Measurements from ENCODE around the gene SORBS2. TPM values are rescaled to one million over a fixed set of nuclear protein-coding genes. Genes with fewer than 3 reads are reported as not detected.

SORBS2 gene
- total RNA-seq, 1 donor from 2014 or later: 43.2 TPM

DNA sequence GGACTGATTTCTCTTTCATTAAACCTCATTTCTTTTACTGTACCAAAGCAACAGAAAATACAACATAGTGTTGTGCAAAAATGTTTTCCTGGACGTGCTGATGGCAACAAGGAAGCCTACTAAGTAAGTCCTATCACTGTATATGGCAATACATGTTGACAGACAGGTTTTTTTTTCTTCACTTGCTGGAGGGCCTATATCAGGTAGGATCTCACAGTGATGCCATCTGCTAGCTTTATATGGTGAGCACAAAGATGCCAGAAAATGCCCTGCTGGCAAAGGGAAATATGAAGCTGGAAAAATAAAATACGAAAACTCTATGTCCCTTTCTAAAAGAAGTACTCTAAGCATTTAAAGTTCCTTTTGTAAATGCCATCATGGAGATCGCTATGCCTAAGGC lies 157.7 kb downstream of the SORBS2 start:
- Mint-ChIP-seq H3K27me3 (no peaks in the 10 kb centered on the region), H3K27ac (peak overlapping the region; percentile 97), H3K4me3 (peak overlapping the region; percentile 72), H3K4me1 (ENCODE audit: unreplicated experiment) (peaks cover 41% of the 10 kb centered on the region), H3K9me3 (no peaks in the 10 kb centered on the region), H3K36me3 (no peaks in the 10 kb centered on the region)
- DNase-seq (ENCODE audit: extremely low spot score, unreplicated experiment): no peak
- TF ChIP-seq, protein P1, sequence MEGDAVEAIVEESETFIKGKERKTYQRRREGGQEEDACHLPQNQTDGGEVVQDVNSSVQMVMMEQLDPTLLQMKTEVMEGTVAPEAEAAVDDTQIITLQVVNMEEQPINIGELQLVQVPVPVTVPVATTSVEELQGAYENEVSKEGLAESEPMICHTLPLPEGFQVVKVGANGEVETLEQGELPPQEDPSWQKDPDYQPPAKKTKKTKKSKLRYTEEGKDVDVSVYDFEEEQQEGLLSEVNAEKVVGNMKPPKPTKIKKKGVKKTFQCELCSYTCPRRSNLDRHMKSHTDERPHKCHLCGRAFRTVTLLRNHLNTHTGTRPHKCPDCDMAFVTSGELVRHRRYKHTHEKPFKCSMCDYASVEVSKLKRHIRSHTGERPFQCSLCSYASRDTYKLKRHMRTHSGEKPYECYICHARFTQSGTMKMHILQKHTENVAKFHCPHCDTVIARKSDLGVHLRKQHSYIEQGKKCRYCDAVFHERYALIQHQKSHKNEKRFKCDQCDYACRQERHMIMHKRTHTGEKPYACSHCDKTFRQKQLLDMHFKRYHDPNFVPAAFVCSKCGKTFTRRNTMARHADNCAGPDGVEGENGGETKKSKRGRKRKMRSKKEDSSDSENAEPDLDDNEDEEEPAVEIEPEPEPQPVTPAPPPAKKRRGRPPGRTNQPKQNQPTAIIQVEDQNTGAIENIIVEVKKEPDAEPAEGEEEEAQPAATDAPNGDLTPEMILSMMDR (conservative IDR thresholded peaks at IDR 0.05): no peak

DNA sequence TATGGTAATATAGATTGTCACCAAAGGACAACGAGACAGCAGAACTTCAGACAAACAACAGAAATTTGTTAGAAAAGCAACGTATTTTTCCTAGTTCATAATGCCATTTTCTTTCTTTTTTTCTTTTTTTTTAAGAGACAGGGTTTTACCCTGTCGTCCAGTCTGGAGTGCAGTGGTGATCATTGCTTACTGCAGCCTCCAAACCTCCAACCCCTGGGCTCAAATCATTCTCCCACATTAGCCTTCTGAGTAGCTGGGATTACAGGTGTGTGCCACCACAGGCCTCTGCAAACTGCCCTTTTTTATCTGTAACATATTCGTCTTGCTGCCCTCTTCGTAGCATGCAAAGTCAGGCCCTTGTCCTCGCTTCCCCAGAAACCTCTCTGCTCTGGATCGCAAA lies 160.1 kb downstream of the SORBS2 start:
- no peak for DNase-seq (ENCODE audit: extremely low spot score, unreplicated experiment)
- no peaks in the 10 kb centered on the region for H3K9me3 Mint-ChIP-seq
- no peaks in the 10 kb centered on the region for H3K27me3 Mint-ChIP-seq
- peak overlapping the region; percentile 64 for H3K27ac Mint-ChIP-seq
- peaks cover 3% of the 10 kb centered on the region for H3K36me3 Mint-ChIP-seq
- peaks cover 35% of the 10 kb centered on the region for H3K4me1 Mint-ChIP-seq (ENCODE audit: unreplicated experiment)
- no peak overlapping the region for H3K4me3 Mint-ChIP-seq
- TF ChIP-seq, protein P1 (conservative IDR thresholded peaks at IDR 0.05): no peak

DNA sequence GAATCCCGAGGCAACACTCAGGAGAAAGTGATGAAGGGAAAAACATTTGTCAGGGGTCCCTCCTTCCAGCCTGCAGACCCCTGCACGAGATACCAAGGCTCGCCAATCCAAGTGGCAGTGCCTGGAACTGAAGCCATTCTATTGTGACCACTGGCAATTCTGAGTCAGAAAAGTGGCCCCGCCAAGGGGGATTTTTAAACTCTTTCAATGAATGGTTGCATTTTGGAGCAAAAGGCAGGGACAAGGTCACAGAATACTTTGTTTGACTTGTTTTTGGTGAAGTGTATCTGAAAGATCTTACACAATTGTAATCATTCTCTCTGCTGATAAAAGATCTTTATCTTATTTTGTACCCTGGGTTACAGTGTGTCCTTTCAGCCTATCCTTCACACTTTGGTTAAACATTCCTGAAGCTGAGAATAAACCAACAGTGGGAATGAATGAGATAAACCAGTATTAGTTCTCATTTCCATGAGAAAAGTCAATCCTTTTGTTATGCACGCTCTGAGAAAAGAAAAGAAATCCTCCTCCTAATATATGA lies 160.8 kb downstream of the SORBS2 start:
- Mint-ChIP-seq H3K4me1 (ENCODE audit: unreplicated experiment) (peaks cover 29% of the 10 kb centered on the region), H3K9me3 (no peaks in the 10 kb centered on the region), H3K4me3 (no peak overlapping the region), H3K27me3 (no peaks in the 10 kb centered on the region), H3K36me3 (peaks cover 4% of the 10 kb centered on the region), H3K27ac (peak overlapping the region; percentile 64)
- TF ChIP-seq, protein P1 (conservative IDR thresholded peaks at IDR 0.05): peak; percentile 56
- no peak for DNase-seq (ENCODE audit: extremely low spot score, unreplicated experiment)

DNA sequence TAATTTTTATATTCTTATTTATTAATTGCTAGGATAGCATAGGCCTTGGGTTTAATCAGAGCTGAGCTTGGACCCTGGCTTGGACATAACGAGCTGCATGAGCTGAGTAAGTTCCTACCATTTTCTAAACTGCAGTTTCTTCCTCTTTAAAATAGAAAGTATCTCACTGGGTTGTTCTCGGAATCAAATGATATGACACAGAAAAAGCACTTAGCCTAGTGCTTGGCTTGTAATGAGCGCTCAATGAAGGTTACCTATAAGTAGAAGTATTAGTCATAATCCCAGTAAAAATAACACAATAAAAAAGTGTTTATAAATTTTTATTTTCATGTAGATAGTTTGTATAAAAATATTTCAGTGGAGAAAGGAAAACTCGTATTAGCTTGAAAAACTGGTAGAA lies 163.4 kb downstream of the SORBS2 start:
- Mint-ChIP-seq H3K4me3 (no peak overlapping the region), H3K36me3 (peaks cover 9% of the 10 kb centered on the region)

GRCh38 chr4:185645403-185645802 lies 166.6 kb downstream of the SORBS2 start:
- TF ChIP-seq, protein P1 (conservative IDR thresholded peaks at IDR 0.05): no peak
- Mint-ChIP-seq H3K4me3 (no peak overlapping the region), H3K4me1 (ENCODE audit: unreplicated experiment) (peaks cover 13% of the 10 kb centered on the region), H3K27me3 (peaks cover 12% of the 10 kb centered on the region), H3K9me3 (no peaks in the 10 kb centered on the region), H3K36me3 (peaks cover 18% of the 10 kb centered on the region), H3K27ac (no peak overlapping the region)
- DNase-seq (ENCODE audit: extremely low spot score, unreplicated experiment): no peak

More for the DNA sequence above, 163.4 kb downstream of the SORBS2 start:
- no peaks in the 10 kb centered on the region for H3K27me3 Mint-ChIP-seq
- H3K9me3 Mint-ChIP-seq: no peaks in the 10 kb centered on the region
- TF ChIP-seq, protein P1 (conservative IDR thresholded peaks at IDR 0.05): no peak
- H3K27ac Mint-ChIP-seq: no peak overlapping the region
- peaks cover 11% of the 10 kb centered on the region for H3K4me1 Mint-ChIP-seq (ENCODE audit: unreplicated experiment)
- no peak for DNase-seq (ENCODE audit: extremely low spot score, unreplicated experiment)

- no peak for DNase-seq (ENCODE audit: extremely low spot score, unreplicated experiment)
- Mint-ChIP-seq H3K27ac (no peak overlapping the region), H3K4me3 (no peak overlapping the region), H3K9me3 (no peaks in the 10 kb centered on the region), H3K27me3 (peaks cover 12% of the 10 kb centered on the region), H3K4me1 (ENCODE audit: unreplicated experiment) (peaks cover 13% of the 10 kb centered on the region), H3K36me3 (peaks cover 18% of the 10 kb centered on the region)
- TF ChIP-seq, protein P1 (conservative IDR thresholded peaks at IDR 0.05): no peak
These were observed 167.6 kb downstream of the SORBS2 start for GRCh38 chr4:185644408-185644807.

All from type B pancreatic cell (in vitro differentiated cells).